ENCODE data around the gene MBD4. TPM values are rescaled to one million over a fixed set of nuclear protein-coding genes. Genes with fewer than 3 reads are reported as not detected.
"Not testable (repeated sequence)": the region's sequence is repeated elsewhere in the genome, so short reads cannot be mapped to it uniquely, and the experiment has no call there.

MBD4 gene
- total and polyA plus RNA-seq, 3 donors from 2014 or later: 26.0 to 30.3 (median 27.6) TPM

DNA sequence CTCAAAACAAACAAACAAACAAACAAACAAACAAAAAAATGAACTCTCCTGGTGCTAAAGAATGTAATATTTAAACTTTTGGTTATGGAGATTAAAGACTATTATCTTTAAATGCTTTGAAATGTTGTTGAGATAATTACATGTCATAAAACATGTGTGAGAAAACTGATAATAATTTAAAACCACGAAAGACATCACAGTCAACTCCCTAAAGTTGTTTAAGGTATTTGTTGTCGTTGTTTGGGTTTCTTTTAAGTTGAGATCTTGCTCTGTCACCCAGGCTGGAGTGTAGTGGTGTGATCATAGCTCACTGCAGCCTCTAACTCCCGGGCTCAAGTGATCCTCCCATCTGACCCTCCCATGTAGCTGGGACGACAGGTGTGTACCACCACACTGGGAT is 23.3 kb downstream of the MBD4 start:
- DNase-seq: no peak
- Histone ChIP-seq H3K27ac (no peak overlapping the region), H3K36me3 (ENCODE audit: low read depth, missing control alignments) (no peaks in the 10 kb centered on the region), H3K4me1 (no peaks in the 10 kb centered on the region), H3K4me3 (no peak overlapping the region), H3K9me3 (no peaks in the 10 kb centered on the region), H3K27me3 (no peaks in the 10 kb centered on the region)
- intact Hi-C loops (cut with DNase I; ENCODE audit: low total_unique reads): no loop called here
- TF ChIP-seq POLR2A (IDR thresholded peaks at IDR 0.05): no peak
- TF ChIP-seq, protein P1, sequence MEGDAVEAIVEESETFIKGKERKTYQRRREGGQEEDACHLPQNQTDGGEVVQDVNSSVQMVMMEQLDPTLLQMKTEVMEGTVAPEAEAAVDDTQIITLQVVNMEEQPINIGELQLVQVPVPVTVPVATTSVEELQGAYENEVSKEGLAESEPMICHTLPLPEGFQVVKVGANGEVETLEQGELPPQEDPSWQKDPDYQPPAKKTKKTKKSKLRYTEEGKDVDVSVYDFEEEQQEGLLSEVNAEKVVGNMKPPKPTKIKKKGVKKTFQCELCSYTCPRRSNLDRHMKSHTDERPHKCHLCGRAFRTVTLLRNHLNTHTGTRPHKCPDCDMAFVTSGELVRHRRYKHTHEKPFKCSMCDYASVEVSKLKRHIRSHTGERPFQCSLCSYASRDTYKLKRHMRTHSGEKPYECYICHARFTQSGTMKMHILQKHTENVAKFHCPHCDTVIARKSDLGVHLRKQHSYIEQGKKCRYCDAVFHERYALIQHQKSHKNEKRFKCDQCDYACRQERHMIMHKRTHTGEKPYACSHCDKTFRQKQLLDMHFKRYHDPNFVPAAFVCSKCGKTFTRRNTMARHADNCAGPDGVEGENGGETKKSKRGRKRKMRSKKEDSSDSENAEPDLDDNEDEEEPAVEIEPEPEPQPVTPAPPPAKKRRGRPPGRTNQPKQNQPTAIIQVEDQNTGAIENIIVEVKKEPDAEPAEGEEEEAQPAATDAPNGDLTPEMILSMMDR (IDR thresholded peaks at IDR 0.05): no peak
- 84 to 91% methylated on average over 4 of the region's 4 CpGs for WGBS, 2 donors

DNA sequence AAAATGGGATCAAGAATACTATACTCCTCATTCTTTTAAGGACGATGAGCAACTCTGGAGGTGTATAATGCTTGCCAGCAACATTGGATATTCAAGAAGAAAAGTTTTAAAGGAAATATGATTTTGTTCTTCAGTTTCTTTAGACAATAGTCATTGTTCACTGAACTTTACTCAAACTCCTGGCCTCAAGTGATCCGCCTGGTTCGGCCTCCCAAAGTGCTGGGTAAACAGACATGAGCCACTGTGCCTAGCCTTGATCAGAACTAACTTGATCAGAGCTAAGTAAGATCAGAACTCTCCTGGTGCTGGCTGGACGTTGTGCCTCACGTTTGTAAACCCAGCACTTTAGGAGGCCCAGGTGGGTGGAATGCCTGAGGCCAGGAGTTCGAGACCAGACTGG is 23.9 kb downstream of the MBD4 start:
- Histone ChIP-seq H3K4me1 (no peaks in the 10 kb centered on the region), H3K4me3 (no peak overlapping the region), H3K36me3 (ENCODE audit: low read depth, missing control alignments) (no peaks in the 10 kb centered on the region), H3K9me3 (no peaks in the 10 kb centered on the region), H3K27ac (no peak overlapping the region), H3K27me3 (no peaks in the 10 kb centered on the region)
- DNase-seq: no peak
- 94 to 95% methylated on average over 6 of the region's 6 CpGs for WGBS, 2 donors
- intact Hi-C loops (cut with DNase I; ENCODE audit: low total_unique reads): no loop called here
- TF ChIP-seq, protein P1 (IDR thresholded peaks at IDR 0.05): no peak
- TF ChIP-seq POLR2A (IDR thresholded peaks at IDR 0.05): no peak

DNA sequence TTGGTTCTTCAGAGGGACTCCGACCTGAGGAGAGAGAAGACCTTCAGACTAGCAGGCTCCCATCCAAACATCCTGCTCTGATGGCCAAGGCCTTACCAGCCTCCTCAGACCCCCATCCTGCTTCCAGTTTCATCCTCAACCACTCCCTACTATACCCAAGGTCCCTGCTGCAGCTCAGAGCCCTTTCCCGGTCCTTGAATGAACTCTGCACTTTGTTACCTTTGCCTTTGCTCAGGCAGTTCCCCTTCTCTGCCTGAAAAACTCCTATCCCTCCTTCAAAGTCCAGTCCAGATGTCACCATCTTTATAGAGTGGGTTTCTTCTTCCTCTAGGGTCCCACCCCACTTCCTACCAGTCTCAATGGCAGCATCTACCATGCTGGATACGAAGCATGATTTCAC is 24.4 kb downstream of the MBD4 start:
- Histone ChIP-seq H3K4me1 (no peaks in the 10 kb centered on the region), H3K36me3 (ENCODE audit: low read depth, missing control alignments) (no peaks in the 10 kb centered on the region), H3K4me3 (no peak overlapping the region), H3K9me3 (no peaks in the 10 kb centered on the region), H3K27ac (no peak overlapping the region), H3K27me3 (no peaks in the 10 kb centered on the region)
- TF ChIP-seq, protein P1 (IDR thresholded peaks at IDR 0.05): no peak
- TF ChIP-seq POLR2A (IDR thresholded peaks at IDR 0.05): no peak
- DNase-seq: no peak
- intact Hi-C loops (cut with DNase I; ENCODE audit: low total_unique reads): no loop called here
- 95 to 100% methylated on average over 3 of the region's 3 CpGs for WGBS, 2 donors

DNA sequence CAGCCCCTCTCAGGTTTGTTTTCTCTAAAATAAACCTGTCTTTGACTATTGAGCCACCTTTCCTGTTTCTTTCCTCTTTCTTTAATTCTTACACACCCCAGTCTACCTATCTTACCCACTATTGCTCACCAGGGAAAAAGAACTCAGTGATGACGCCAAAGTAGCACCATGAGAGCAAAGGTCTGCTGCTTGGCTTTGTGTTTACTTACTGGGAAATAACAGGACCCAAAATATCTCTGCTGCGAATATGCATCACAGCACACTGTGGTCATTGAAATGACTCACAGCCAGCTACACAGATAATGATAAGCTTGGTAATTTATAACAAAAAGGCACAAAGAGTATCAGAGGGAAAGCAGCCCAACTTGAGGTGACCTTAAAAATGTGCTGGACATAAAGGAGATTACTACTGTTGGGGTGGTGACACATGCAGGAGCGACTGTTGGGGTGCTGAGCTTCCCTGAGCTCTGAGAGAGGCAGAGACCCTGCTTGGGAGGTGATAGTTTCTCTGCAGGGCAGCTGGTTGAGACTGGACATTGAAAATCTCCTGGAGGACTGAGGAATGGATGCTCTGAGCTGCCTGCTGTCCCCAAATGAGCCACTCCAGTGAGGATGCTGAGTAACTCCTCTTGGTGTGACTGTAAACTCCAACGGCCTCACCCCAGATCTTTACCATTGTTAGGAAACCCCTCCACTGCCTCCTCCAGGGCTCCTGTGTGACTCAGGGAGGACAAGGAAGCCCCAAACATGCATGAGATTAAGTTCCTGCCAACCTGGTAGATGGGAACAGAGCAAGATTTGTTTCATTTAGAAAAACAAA is 25.9 kb downstream of the MBD4 start:
- WGBS, 2 donors: 44 to 48% methylated on average over 4 of the region's 4 CpGs
- no peaks in the 10 kb centered on the region for H3K4me1 ChIP-seq
- intact Hi-C loops (cut with DNase I; ENCODE audit: low total_unique reads): no loop called here

DNA sequence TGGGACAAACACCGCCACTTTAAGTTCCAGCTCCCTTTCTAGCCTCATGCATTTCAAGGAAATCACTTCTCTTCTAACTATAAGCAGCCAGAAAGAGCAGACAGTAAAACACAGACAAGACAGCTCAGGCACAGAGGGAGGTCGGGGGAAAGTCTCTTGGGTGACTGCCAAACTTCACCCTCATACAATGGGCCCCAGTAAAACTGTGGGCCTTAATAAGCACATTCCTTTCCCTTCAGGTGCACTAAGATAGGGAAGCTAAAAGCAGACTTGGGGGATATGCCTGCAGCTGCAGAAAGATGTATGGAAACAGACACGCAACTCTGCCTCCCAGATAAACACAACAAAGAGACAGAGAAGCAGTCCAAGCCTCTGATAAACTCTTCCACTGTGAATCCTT is 26.5 kb downstream of the MBD4 start:
- H3K4me3 ChIP-seq; H3K27me3 ChIP-seq; H3K4me1 ChIP-seq; H3K36me3 ChIP-seq (ENCODE audit: low read depth, missing control alignments); intact Hi-C loops (cut with DNase I; ENCODE audit: low total_unique reads); H3K27ac ChIP-seq; H3K9me3 ChIP-seq; DNase-seq: not testable (repeated sequence)
- WGBS, 2 donors: 51 to 59% methylated on average over 3 of the region's 3 CpGs

More for the DNA sequence above, 25.9 kb downstream of the MBD4 start:
- no peaks in the 10 kb centered on the region for H3K36me3 ChIP-seq (ENCODE audit: low read depth, missing control alignments)
- TF ChIP-seq, protein P1 (IDR thresholded peaks at IDR 0.05): no peak
- no peak for TF ChIP-seq POLR2A (IDR thresholded peaks at IDR 0.05)
- H3K4me3 ChIP-seq: no peak overlapping the region
- H3K27me3 ChIP-seq: no peaks in the 10 kb centered on the region
- no peak for DNase-seq
- no peaks in the 10 kb centered on the region for H3K9me3 ChIP-seq
- H3K27ac ChIP-seq: no peak overlapping the region

Measured in testis (tissue), 3 donors.